NCI-H128 (cell line): ENCODE data around the gene ANHX.
"Not testable (repeated sequence)": the region's sequence is repeated elsewhere in the genome, so short reads cannot be mapped to it uniquely, and the experiment has no call there.

Experiments
- DNase-seq: peaks from one replicate; lab custom pipeline; 2025; ENCODE audit not compliant: unreplicated experiment; lab: John Stamatoyannopoulos, UW

The ANHX gene

GRCh38 chr12:133235401-133236112 lies at the start of gene ANHX:
Gene ANHX, minus strand, starts transcription at chr12:133235877. Its CDS starts 1,521 bp downstream, at chr12:133234356.
- no peak for DNase-seq

- not testable (repeated sequence) for DNase-seq
Observed at GRCh38 chr12:133264668-133265067, 29.0 kb upstream of the ANHX start.

DNA sequence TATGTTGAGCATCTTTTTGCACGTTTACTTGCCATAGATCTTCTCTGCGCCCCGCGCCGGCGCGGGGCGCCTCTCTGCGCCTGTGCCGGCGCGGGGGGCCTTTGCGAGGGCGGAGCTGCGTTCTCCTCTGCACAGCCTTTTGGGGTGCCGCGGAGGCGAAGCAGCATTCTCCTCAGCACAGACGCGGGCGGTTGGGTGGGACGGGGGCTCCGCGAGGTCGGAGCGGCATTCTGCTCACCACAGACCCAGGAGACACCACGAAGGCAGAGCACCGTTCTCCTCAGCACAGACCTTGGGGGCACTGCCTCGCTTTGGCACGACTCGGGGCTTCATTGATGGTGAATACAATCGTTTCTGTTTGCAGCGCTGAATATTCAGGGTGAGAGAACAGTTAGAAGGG lies 28.5 kb upstream of the ANHX start:
- no peak for DNase-seq

GRCh38 chr12:133256321-133256720 lies 20.6 kb upstream of the ANHX start:
- no peak for DNase-seq

GRCh38 chr12:133255833-133256232 lies 20.2 kb upstream of the ANHX start:
- DNase-seq: not testable (repeated sequence)

DNA sequence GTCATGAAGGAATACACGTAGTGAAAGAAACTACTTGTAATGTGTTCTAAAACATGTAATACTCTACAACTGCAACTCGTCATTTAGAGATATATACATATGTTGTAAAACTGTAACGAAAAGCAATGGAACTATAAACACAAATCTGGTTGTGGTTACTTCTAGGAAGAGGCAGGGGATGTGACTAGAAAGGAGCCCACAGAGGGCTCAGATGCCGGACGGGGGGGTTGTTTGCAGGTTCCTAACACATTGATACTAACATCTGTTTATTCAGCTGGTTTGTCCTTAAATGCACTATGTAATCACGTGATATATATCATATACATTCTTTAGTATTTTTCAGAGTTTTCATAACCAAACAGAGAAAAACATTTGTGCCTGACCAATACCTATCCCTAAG lies 16.1 kb upstream of the ANHX start:
- DNase-seq: no peak

DNA sequence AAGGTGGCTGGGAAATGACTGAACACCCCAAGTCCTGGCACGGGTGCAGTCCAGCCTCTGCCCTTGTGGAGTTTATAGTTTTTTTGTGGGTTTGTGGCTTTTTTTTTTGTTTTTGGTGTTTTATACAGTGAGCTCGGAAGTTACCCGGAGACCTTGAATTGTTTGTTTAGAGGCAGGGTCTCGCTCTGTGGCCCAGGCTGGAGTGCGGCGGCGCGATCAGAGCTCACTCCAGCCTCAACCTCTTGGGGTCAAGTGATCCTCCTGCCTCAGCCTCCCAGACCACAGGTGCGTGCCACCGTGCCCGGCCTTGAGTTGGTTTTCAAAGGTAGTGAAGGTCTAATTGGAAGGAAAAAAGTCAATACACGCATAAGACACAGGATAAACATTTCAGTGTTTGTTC lies 879 bp upstream of the ANHX start:
- DNase-seq: no peak

DNA sequence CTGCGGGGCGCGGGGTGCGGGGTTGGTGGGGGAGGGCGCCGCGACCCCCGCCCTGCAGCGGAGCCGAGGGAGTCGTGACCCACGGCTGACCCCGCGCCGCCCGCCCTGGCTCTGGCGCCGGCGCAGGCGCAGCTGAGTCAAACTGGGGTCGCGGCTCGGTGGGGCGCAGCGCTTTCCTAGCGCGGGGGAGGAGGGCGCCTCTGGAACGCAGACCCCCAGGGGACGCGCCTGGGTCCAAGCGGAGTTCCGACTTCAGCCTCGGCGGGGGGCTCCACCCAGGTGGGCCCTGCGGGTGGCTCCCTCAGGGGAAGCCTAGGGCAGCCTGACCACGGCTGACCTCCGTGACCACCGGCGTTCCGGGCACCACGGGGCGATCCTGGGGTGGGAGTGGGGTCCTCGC lies 467 bp upstream of the ANHX start:
- no peak for DNase-seq

DNA sequence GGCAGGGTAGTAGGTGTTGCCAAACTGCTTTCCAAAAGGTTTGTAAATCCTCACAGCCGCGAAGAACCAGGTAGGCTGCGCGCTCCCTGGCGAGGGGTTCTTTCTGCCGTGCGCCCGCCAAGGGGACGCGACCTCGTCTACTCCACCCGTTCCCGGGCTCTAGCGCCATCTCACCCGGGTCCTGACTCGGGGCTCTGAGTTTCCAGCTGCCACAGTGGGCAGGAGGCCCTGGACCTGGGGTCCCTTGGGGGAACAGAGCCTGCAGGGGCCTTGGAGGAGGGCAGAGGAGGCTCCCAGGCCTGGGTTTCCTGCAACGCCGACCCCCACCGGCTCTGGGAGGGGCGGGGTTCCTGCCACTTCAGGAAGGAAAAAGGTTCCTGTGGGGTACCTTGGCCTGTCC lies 706 bp downstream of the ANHX start:
- no peak for DNase-seq

DNA sequence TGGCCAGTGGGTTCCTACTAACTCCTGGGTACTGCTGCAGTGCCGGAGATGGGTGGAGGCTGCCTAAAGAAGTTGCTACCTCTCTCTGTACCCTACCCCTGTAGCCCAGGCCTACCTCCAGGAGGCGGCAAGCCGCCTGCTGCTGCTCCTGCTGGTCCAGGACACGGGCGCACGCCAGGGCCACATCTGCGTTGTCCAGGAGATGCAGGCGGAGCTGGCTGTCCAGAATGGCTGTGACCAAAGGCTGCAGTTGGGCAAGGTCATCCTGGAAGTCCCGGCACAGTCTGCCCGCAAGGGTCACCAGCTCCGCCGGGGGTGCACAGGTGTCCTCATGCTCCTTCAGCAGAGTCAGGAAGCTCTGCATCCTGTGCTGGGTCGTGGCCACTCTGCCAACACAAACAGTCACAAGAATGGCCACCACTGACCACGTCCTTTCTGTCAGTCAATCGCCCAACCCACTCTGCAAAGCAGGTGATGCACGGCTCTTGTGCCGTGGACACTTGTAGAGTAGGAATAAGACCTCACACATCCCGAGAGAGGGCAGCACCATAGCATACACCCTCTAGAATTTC lies 1.6 kb downstream of the ANHX start:
- DNase-seq: no peak

- no peak for DNase-seq
Observed at GRCh38 chr12:133233006-133233405, 2.7 kb downstream of the ANHX start.

- DNase-seq: no peak
Observed at GRCh38 chr12:133231001-133231400, 4.7 kb downstream of the ANHX start.

DNA sequence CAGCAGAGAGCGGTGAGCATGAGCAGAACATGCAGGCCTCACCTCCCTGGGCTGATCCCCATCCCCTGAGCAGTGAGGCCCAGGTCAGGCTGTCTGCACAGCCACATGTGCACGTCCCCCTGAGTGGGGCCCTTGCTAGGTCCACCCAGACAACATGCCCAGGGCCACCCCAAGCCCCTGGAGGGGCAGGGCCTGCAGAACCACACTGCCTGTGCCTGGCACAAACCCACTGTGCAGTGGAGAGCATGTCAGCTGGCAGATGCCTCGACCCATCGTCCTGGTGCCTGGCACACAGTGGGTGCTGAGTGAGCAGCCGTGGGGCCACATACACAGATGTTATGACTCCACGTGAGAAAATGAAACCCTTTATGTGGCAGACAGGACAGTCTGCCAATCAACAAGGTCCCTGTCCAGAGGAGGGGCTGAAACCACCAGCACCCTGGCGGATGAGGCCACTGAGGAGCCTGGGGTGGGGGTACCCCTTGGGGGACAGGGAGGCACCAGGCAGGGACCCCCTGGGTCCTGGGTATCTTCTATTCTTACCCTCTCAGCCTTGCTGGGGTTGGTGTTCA lies 8.3 kb downstream of the ANHX start:
- no peak for DNase-seq

GRCh38 chr12:133226690-133227089 lies 9.0 kb downstream of the ANHX start:
- no peak for DNase-seq

DNA sequence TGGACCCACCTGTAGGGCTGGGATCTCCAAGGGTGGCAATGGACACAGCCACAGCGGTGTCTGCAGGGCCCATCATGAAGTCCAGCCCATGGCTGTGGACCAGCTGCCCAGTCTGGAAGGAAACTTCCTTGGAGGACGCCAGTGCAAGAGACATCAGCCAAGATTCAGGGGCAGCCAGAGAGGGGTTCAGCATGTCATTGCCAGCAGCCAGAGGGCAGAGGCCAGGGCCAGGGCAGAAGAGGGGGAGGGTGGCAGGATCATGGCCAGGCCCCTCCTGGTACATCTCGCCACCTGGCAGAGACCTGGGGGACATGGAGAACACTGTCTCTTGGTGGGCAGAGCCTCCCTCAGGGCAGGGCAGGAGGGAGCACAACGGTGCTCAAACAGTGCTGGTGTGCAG lies 10.2 kb downstream of the ANHX start:
- DNase-seq: no peak

DNA sequence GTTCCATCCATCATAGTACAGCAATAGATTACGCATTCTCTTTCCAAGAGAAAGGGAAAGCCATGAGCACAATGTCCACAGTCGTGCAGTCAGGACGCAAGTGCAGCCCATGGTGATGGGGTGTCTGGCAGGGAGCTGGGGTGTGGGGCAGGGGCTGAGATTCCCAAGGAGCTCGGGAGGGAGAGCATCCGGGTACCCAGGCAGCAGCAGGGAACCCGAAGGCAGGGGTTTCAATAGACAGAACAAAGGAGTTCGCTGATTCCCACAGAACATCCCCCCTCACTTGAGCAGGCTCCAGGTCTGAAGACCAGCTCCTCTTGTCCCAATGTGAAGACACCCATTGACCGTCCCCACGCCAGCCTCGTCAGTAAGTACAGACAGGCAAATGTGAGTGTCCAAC lies 13.5 kb downstream of the ANHX start:
- no peak for DNase-seq

DNA sequence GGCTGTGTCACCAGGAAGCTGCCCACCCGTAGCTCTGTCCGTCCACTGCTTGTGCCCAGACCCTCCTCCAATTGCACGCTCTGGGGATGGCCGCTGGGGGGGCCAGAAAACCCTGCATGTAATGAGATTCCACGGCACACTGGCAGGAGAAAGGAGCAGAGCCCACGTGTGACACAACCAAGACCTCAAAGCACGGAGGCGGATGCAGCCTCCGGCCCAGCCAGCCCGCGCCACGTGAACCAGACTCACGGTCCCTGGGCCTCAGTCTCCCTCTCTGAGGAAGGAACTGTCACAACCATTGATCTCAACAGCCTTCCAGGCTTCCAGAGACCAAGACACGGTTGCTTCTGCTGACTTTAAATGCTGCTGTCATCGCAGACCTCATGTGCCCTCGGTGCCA lies 14.4 kb downstream of the ANHX start:
- DNase-seq: no peak

- DNase-seq: no peak
Observed at GRCh38 chr12:133220521-133220920, 15.2 kb downstream of the ANHX start.

GRCh38 chr12:133217219-133217618 lies 18.5 kb downstream of the ANHX start:
- no peak for DNase-seq

DNA sequence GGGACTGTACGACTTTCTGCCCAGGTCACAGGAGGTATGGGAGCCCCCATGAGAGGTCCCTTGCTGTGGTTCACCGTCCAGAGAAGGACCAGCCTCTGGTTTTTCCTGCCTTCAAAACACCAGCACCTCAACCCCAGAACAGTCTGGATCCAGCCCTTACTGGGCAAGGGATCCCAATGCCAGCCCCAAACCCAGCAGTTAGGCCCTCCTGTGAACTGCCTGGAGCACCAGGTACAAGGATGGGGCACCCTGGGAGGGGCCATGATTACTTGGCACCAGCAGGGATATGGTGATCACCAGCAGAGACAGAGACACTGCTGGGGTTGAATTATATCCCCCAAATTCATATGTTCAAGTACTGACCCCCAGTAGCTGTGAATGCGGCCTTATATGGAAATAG lies 20.0 kb downstream of the ANHX start:
- no peak for DNase-seq

GRCh38 chr12:133206390-133206789 lies 29.3 kb downstream of the ANHX start:
- no peak for DNase-seq

GRCh38 chr12:133204264-133204603 lies 31.4 kb downstream of the ANHX start:
- no peak for DNase-seq
